K562 (cell line): ENCODE results near the gene LRCOL1. TPM values are rescaled to one million over a fixed set of nuclear protein-coding genes. Genes with fewer than 3 reads are reported as not detected.

ENCODE experiments used
- CBX3 ChIP-seq, 2 experiments: IDR thresholded peaks; 1 replicate in 1 of 2; 2 replicates in 1 of 2; pipeline ENCODE4 v1.6.1; 2012; ENCODE audit warnings: inconsistent platforms in 2 of 2, low read length in 2 of 2, borderline replicate concordance in 1 of 2, control low read depth in 1 of 2
- MAZ ChIP-seq, 2 experiments: fragments of 450-650 bp in 1 of 2; sonication (generic) in 1 of 2; formaldehyde crosslinking; IDR thresholded peaks in 1 of 2; conservative IDR thresholded peaks in 1 of 2; 2 replicates each; pipeline versions ENCODE4 v1.4.0 to v1.5.0; 2020; ENCODE audit warnings: mild to moderate bottlenecking in 1 of 2, missing genetic modification reagents in 1 of 2
- PML ChIP-seq: IDR thresholded peaks from 2 replicates; pipeline ENCODE4 v1.6.1; 2012; ENCODE audit warnings: low read length, inconsistent platforms
- XRCC5 ChIP-seq: fragments of 200-400 bp; formaldehyde crosslinking; IDR thresholded peaks from 2 replicates; pipeline ENCODE4 v1.6.1; 2017; ENCODE audit warnings: low read depth, mild to moderate bottlenecking, low read length
- YY1 ChIP-seq, 3 experiments: IDR thresholded peaks; 2 replicates each; pipeline ENCODE4 v1.6.1; 2011; ENCODE audit warnings: low read length in 2 of 3, mild to moderate bottlenecking in 2 of 3, moderate library complexity in 2 of 3, borderline replicate concordance in 1 of 3, control low read depth in 1 of 3, low read depth in 1 of 3; ENCODE audit not compliant: insufficient read depth in 3 of 3, insufficient replicate concordance in 2 of 3, control insufficient read depth in 1 of 3, insufficient read length in 1 of 3; ENCODE audit errors: extremely low read depth in 1 of 3
- ZFX ChIP-seq: sonication (generic); formaldehyde crosslinking; IDR thresholded peaks from 2 replicates; pipeline ENCODE4 v1.8.0; 2022; ENCODE audit warnings: mild to moderate bottlenecking, missing genetic modification reagents, moderate library complexity
- ZNF384 ChIP-seq: IDR thresholded peaks from 2 replicates; pipeline ENCODE4 v1.6.1; 2012; ENCODE audit warnings: low read depth, low read length, improper control_type of control experiment
- polyA plus RNA-seq, 8 experiments: library from polyadenylated mRNA; depleted of rRNA in 4 of 8; stranded (reverse) in 5 of 8; unstranded in 3 of 8; fragments of >200 nt; fragmentation: Nextera tagmentation in 2 of 8; fragmentation: Illumina TruSeq in 1 of 8; extraction: Ambion mirVana in 2 of 8; extraction: Trizol in 1 of 8; gene quantifications; 2 replicates each; pipeline versions ENCODE4 v1.2.1 to v1.2.3, GENCODE V29; 2011 to 2014; ENCODE audit warnings: inconsistent platforms in 1 of 8, missing spikeins in 1 of 8
- total RNA-seq, 7 experiments: library from RNA; depleted of rRNA in 6 of 7; stranded (reverse); fragments of >200 nt in 6 of 7; fragmentation: Illumina TruSeq in 2 of 7; extraction: Trizol in 2 of 7; gene quantifications; 2 replicates each; pipeline versions ENCODE4 v1.2.1 to v1.2.3, GENCODE V29; 2011 to 2021; ENCODE audit warnings: low replicate concordance in 1 of 7
- TF ChIP-seq, protein P1 (sequence below): fragments of 450-650 bp; IDR thresholded peaks from 2 replicates; pipeline ENCODE4 v1.6.1; 2017; ENCODE audit warnings: antibody characterized with exemption, mild to moderate bottlenecking
- TF ChIP-seq, protein P2 (sequence below): IDR thresholded peaks from 2 replicates; pipeline ENCODE4 v1.6.1; 2011; ENCODE audit warnings: borderline replicate concordance, low read depth, mild to moderate bottlenecking, moderate library complexity, low read length; ENCODE audit not compliant: insufficient read depth, poor library complexity, severe bottlenecking
- TF ChIP-seq, protein P3 (sequence below), 2 experiments: IDR thresholded peaks; 2 replicates each; pipeline ENCODE4 v1.6.1; 2011; ENCODE audit warnings: borderline replicate concordance in 1 of 2, control low read depth in 1 of 2, low read depth in 1 of 2, low read length in 1 of 2, mild to moderate bottlenecking in 1 of 2, mixed read lengths in 1 of 2, moderate library complexity in 1 of 2; ENCODE audit not compliant: insufficient read depth in 1 of 2, insufficient read length in 1 of 2, poor library complexity in 1 of 2, severe bottlenecking in 1 of 2; ENCODE audit errors: extremely low read depth in 1 of 2
- TF ChIP-seq, protein P4 (sequence below): fragments of 250-450 bp; sonication (Bioruptor Pico); IDR thresholded peaks from 2 replicates; pipeline ENCODE4 v1.8.0; 2021; ENCODE audit warnings: mild to moderate bottlenecking, moderate library complexity
- TF ChIP-seq, protein P5 (sequence below): sonication (generic); formaldehyde crosslinking; IDR thresholded peaks from 2 replicates; pipeline ENCODE4 v1.8.1; 2023; ENCODE audit warnings: mild to moderate bottlenecking, missing genetic modification reagents

LRCOL1 gene
- total and polyA plus RNA-seq, 9 of the 15 experiments (the other 6 are each of a cell fraction or from before 2014, with no cell fraction given) = not detected

DNA sequence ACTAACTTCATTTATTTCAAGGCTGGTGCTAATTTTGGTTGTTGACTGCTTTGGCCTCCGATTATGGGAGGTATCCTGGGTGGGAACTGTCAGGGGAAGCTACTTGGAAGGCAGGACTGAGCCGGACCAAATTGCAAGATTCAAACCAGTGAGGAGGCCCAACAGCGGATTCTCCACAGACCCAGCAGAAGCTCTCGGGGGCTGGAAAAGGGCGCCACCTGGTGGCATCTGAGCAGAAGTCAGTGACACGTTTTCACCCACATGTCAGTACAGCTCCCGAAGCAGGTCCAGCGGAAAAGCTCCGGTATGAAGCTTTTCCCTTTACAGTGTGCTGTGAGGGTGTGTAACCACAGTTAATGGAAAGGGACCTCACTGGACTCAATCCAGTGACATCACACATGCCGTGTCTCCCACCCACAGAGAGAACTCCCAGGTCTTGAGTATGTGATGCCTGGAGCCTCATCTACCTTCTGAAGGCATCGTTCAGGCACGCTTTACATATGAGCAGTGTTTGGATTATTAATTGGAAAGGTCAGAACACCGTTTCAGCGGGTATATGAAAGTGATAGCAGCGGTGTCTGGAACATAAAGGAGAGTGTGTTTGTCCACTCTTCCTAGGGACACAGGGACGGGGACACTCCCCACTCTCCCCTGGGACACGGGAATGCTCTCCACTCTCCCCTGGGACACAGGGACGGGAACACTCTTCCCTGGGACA is 4.6 kb upstream of the LRCOL1 start (continued):
- TF ChIP-seq, protein P1, sequence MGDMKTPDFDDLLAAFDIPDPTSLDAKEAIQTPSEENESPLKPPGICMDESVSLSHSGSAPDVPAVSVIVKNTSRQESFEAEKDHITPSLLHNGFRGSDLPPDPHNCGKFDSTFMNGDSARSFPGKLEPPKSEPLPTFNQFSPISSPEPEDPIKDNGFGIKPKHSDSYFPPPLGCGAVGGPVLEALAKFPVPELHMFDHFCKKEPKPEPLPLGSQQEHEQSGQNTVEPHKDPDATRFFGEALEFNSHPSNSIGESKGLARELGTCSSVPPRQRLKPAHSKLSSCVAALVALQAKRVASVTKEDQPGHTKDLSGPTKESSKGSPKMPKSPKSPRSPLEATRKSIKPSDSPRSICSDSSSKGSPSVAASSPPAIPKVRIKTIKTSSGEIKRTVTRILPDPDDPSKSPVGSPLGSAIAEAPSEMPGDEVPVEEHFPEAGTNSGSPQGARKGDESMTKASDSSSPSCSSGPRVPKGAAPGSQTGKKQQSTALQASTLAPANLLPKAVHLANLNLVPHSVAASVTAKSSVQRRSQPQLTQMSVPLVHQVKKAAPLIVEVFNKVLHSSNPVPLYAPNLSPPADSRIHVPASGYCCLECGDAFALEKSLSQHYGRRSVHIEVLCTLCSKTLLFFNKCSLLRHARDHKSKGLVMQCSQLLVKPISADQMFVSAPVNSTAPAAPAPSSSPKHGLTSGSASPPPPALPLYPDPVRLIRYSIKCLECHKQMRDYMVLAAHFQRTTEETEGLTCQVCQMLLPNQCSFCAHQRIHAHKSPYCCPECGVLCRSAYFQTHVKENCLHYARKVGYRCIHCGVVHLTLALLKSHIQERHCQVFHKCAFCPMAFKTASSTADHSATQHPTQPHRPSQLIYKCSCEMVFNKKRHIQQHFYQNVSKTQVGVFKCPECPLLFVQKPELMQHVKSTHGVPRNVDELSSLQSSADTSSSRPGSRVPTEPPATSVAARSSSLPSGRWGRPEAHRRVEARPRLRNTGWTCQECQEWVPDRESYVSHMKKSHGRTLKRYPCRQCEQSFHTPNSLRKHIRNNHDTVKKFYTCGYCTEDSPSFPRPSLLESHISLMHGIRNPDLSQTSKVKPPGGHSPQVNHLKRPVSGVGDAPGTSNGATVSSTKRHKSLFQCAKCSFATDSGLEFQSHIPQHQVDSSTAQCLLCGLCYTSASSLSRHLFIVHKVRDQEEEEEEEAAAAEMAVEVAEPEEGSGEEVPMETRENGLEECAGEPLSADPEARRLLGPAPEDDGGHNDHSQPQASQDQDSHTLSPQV = no peak
- TF ChIP-seq, protein P2, sequence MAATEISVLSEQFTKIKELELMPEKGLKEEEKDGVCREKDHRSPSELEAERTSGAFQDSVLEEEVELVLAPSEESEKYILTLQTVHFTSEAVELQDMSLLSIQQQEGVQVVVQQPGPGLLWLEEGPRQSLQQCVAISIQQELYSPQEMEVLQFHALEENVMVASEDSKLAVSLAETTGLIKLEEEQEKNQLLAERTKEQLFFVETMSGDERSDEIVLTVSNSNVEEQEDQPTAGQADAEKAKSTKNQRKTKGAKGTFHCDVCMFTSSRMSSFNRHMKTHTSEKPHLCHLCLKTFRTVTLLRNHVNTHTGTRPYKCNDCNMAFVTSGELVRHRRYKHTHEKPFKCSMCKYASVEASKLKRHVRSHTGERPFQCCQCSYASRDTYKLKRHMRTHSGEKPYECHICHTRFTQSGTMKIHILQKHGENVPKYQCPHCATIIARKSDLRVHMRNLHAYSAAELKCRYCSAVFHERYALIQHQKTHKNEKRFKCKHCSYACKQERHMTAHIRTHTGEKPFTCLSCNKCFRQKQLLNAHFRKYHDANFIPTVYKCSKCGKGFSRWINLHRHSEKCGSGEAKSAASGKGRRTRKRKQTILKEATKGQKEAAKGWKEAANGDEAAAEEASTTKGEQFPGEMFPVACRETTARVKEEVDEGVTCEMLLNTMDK = peak; percentile 64
- TF ChIP-seq, protein P3, sequence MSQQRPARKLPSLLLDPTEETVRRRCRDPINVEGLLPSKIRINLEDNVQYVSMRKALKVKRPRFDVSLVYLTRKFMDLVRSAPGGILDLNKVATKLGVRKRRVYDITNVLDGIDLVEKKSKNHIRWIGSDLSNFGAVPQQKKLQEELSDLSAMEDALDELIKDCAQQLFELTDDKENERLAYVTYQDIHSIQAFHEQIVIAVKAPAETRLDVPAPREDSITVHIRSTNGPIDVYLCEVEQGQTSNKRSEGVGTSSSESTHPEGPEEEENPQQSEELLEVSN (IDR thresholded peaks at IDR 0.05; ENCODE audit: borderline replicate concordance in 1 of 2, extremely low read depth in 1 of 2, insufficient read depth in 1 of 2, insufficient read length in 1 of 2, low read depth in 1 of 2, low read length in 1 of 2, poor library complexity in 1 of 2, severe bottlenecking in 1 of 2) = peak; percentile 41 to 87
- no peak for TF ChIP-seq ZFX (CRISPR knock-in tag)
- TF ChIP-seq CBX3 (IDR thresholded peaks at IDR 0.05; ENCODE audit: borderline replicate concordance in 1 of 2, low read length in 2 of 2) = peak in 1 of 2 experiments; percentile 76; a peak in 1 of 3 replicates
- TF ChIP-seq, protein P4, sequence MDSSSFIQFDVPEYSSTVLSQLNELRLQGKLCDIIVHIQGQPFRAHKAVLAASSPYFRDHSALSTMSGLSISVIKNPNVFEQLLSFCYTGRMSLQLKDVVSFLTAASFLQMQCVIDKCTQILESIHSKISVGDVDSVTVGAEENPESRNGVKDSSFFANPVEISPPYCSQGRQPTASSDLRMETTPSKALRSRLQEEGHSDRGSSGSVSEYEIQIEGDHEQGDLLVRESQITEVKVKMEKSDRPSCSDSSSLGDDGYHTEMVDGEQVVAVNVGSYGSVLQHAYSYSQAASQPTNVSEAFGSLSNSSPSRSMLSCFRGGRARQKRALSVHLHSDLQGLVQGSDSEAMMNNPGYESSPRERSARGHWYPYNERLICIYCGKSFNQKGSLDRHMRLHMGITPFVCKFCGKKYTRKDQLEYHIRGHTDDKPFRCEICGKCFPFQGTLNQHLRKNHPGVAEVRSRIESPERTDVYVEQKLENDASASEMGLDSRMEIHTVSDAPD (CRISPR knock-in tag) = no peak
- TF ChIP-seq MAZ (CRISPR knock-in tag; conservative IDR thresholded peaks at IDR 0.05 in 1 of 2, IDR thresholded peaks at IDR 0.05 in 1 of 2) = peak in 1 of 2 experiments; percentile 50; a peak in 1 of 4 replicates
- peak in 1 of 3 experiments; percentile 31 for TF ChIP-seq YY1 (IDR thresholded peaks at IDR 0.05; ENCODE audit: borderline replicate concordance in 1 of 3, control insufficient read depth in 1 of 3, extremely low read depth in 1 of 3, insufficient read depth in 3 of 3, insufficient read length in 1 of 3, insufficient replicate concordance in 2 of 3, low read depth in 1 of 3, low read length in 2 of 3)
- no peak for TF ChIP-seq ZNF384
- TF ChIP-seq XRCC5 = peak; percentile 54; the same call in 1 of the 2 replicates
- no peak for TF ChIP-seq PML
- TF ChIP-seq, protein P5, sequence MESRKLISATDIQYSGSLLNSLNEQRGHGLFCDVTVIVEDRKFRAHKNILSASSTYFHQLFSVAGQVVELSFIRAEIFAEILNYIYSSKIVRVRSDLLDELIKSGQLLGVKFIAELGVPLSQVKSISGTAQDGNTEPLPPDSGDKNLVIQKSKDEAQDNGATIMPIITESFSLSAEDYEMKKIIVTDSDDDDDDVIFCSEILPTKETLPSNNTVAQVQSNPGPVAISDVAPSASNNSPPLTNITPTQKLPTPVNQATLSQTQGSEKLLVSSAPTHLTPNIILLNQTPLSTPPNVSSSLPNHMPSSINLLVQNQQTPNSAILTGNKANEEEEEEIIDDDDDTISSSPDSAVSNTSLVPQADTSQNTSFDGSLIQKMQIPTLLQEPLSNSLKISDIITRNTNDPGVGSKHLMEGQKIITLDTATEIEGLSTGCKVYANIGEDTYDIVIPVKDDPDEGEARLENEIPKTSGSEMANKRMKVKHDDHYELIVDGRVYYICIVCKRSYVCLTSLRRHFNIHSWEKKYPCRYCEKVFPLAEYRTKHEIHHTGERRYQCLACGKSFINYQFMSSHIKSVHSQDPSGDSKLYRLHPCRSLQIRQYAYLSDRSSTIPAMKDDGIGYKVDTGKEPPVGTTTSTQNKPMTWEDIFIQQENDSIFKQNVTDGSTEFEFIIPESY (CRISPR knock-in tag) = peak; percentile 21; the same call in 1 of the 2 replicates
